K562 (cell line): ENCODE data around the gene DMXL1. TPM values are rescaled to one million over a fixed set of nuclear protein-coding genes. Genes with fewer than 3 reads are reported as not detected.

Experiments used
- ATAC-seq: fragments of 200-7000 bp; cut with Tn5 transposase; 3 replicates; pipeline ENCODE4 v1.9.1; 2020; ENCODE audit warnings: moderate library complexity
- BruUV-seq: library from RNA; stranded (reverse); fragments of 400-500 nt; replicated peaks from 2 replicates; lab custom pipeline; 2021; lab: Mats Ljungman, UMichigan
- CTCF ChIA-PET: fragments of 300-600 bp; formaldehyde crosslinking; extraction: SDS; loops from one replicate; lab custom pipeline; 2021; ENCODE audit warnings: low intra/inter-chr PET ratio; lab: Yijun Ruan, JAX
- POLR2A ChIA-PET: fragments of 300-600, 350-650 bp; sonication (Branson Sonifier 250); formaldehyde crosslinking; extraction: SDS; loops from one replicate; lab custom pipeline; 2021; ENCODE audit warnings: antibody characterized with exemption, inconsistent platforms; lab: Yijun Ruan, JAX
- DNase-seq, 4 experiments: peaks; one replicate each; pipeline versions ENCODE4 v3.0.0 to v3.0.0-alpha.2; 2011 to 2018; ENCODE audit warnings: low spot score in 3 of 4, mixed read lengths in 3 of 4; ENCODE audit errors: extremely low read depth in 1 of 4
- FAIRE-seq: peaks from 2 replicates; lab custom pipeline; 2011; peaks lifted over from hg19 to GRCh38; lab: Jason Lieb, UNC
- H2AFZ ChIP-seq: 2 replicates; pipeline ENCODE4 v1.6.0; 2011; ENCODE audit warnings: low read depth, low read length, control low read depth, inconsistent platforms
- H3K27ac ChIP-seq: fragments of 200-600 bp; 3 replicates; pipeline ENCODE4 v1.8.0; 2011; ENCODE audit warnings: low read depth, mild to moderate bottlenecking, control low read depth, inconsistent platforms, low read length, moderate library complexity, mixed read lengths; ENCODE audit errors: extremely low read depth
- H3K27me3 ChIP-seq, 2 experiments: fragments of 300-600 bp in 1 of 2; 2 replicates in 1 of 2; 3 replicates in 1 of 2; pipeline versions ENCODE4 v1.6.0 to v1.8.0; 2011; ENCODE audit warnings: inconsistent platforms in 2 of 2, low read length in 2 of 2, mild to moderate bottlenecking in 1 of 2, mixed read lengths in 1 of 2, moderate library complexity in 1 of 2; ENCODE audit not compliant: control insufficient read depth in 2 of 2, insufficient read depth in 2 of 2
- H3K36me3 ChIP-seq: fragments of 300-600 bp; 3 replicates; pipeline ENCODE4 v1.8.0; 2011; ENCODE audit warnings: mild to moderate bottlenecking, low read length, inconsistent platforms; ENCODE audit not compliant: control insufficient read depth, insufficient read depth
- H3K4me1 ChIP-seq, 2 experiments: fragments of 200-600 bp in 1 of 2; replicated peaks in 1 of 2; 2 replicates in 1 of 2; 3 replicates in 1 of 2; pipeline versions ENCODE4 v1.5.1 to v1.8.0; 2011; ENCODE audit warnings: inconsistent platforms in 2 of 2, low read length in 2 of 2, mild to moderate bottlenecking in 1 of 2, mixed read lengths in 1 of 2, moderate library complexity in 1 of 2; ENCODE audit not compliant: control insufficient read depth in 2 of 2, insufficient read depth in 2 of 2
- H3K4me2 ChIP-seq: 2 replicates; pipeline ENCODE4 v1.6.1; 2011; ENCODE audit warnings: low read length, control low read depth, inconsistent platforms, mixed read lengths; ENCODE audit not compliant: insufficient read depth
- H3K4me3 ChIP-seq: fragments of 200-600 bp; sonication (generic), shearing (Covaris generic); 2 replicates; pipeline ENCODE4 v1.5.1; 2016; ENCODE audit warnings: control low read depth, inconsistent platforms
- H3K79me2 ChIP-seq: fragments of 200-600 bp; 3 replicates; pipeline ENCODE4 v1.8.0; 2011; ENCODE audit warnings: low read length, inconsistent platforms; ENCODE audit not compliant: control insufficient read depth, insufficient read depth
- H3K9ac ChIP-seq, 2 experiments: 2 replicates each; pipeline versions ENCODE4 v1.6.0 to v1.6.1; 2011; ENCODE audit warnings: low read depth in 2 of 2, low read length in 2 of 2, control low read depth in 1 of 2, inconsistent platforms in 1 of 2, mild to moderate bottlenecking in 1 of 2, mixed read lengths in 1 of 2; ENCODE audit not compliant: insufficient read depth in 1 of 2
- H3K9me1 ChIP-seq: one replicate; pipeline ENCODE4 v1.6.0; 2011; ENCODE audit warnings: inconsistent platforms, mild to moderate bottlenecking, low read length, moderate library complexity; ENCODE audit not compliant: control insufficient read depth, insufficient read depth
- H3K9me3 ChIP-seq: replicated peaks from 2 replicates; pipeline ENCODE4 v1.5.1; 2011; ENCODE audit warnings: low read depth, low read length, inconsistent platforms; ENCODE audit not compliant: control insufficient read depth, insufficient read depth
- H4K20me1 ChIP-seq: replicated peaks from 2 replicates; pipeline ENCODE4 v1.6.1; 2011; ENCODE audit warnings: low read length, inconsistent platforms, mixed read lengths; ENCODE audit not compliant: control insufficient read depth, insufficient read depth
- HIVEP1 ChIP-seq: fragments of 250-450 bp; sonication (Bioruptor Pico); IDR thresholded peaks from 2 replicates; pipeline ENCODE4 v1.4.0; 2020; ENCODE audit warnings: mild to moderate bottlenecking
- NR1H2 ChIP-seq: sonication (generic); formaldehyde crosslinking; IDR thresholded peaks from 2 replicates; pipeline ENCODE4 v1.4.0; 2020; ENCODE audit warnings: mild to moderate bottlenecking, missing genetic modification reagents
- PHB ChIP-seq: fragments of 250-450 bp; sonication (Bioruptor Pico); IDR thresholded peaks from 2 replicates; pipeline ENCODE4 v1.5.0; 2021
- POLR2AphosphoS2 ChIP-seq: IDR thresholded peaks from 2 replicates; pipeline ENCODE4 v1.6.1; 2012; ENCODE audit warnings: low read length, improper control_type of control experiment
- POLR2B ChIP-seq: fragments of 450-650 bp; IDR thresholded peaks from 2 replicates; pipeline ENCODE4 v1.6.1; 2018; ENCODE audit warnings: low read depth; ENCODE audit not compliant: partially characterized antibody
- in situ Hi-C: fragments of 300-500 bp; cut with MboI; formaldehyde crosslinking; loops from 4 replicates; pipeline ENCODE4 v1.15.0; 2018; ENCODE audit warnings: inconsistent platforms, mixed read lengths
- intact Hi-C: fragments of 100-400 bp; cut with micrococcal nuclease; formaldehyde crosslinking; loops from 2 replicates; pipeline ENCODE4 v1.14.2; 2022
- polyA plus RNA-seq, 8 experiments: library from polyadenylated mRNA; depleted of rRNA in 4 of 8; stranded (reverse) in 5 of 8; unstranded in 3 of 8; fragments of >200 nt; fragmentation: Nextera tagmentation in 2 of 8; fragmentation: Illumina TruSeq in 1 of 8; extraction: Ambion mirVana in 2 of 8; extraction: Trizol in 1 of 8; gene quantifications; 2 replicates each; pipeline versions ENCODE4 v1.2.1 to v1.2.3, GENCODE V29; 2011 to 2014; ENCODE audit warnings: inconsistent platforms in 1 of 8, missing spikeins in 1 of 8
- total RNA-seq, 7 experiments: library from RNA; depleted of rRNA in 6 of 7; stranded (reverse); fragments of >200 nt in 6 of 7; fragmentation: Illumina TruSeq in 2 of 7; extraction: Trizol in 2 of 7; gene quantifications; 2 replicates each; pipeline versions ENCODE4 v1.2.1 to v1.2.3, GENCODE V29; 2011 to 2021; ENCODE audit warnings: low replicate concordance in 1 of 7
- TF ChIP-seq, protein P1 (sequence below): fragments of 250-450 bp; sonication (Bioruptor Pico); IDR thresholded peaks from 2 replicates; pipeline ENCODE4 v1.5.0; 2020; ENCODE audit warnings: mild to moderate bottlenecking, borderline replicate concordance
- TF ChIP-seq, protein P2 (sequence below): sonication (generic); formaldehyde crosslinking; IDR thresholded peaks from 2 replicates; pipeline ENCODE4 v1.8.1; 2022; ENCODE audit warnings: missing genetic modification reagents
- TF ChIP-seq, protein P3 (sequence below): sonication (generic); formaldehyde crosslinking; IDR thresholded peaks from 2 replicates; pipeline ENCODE4 v1.8.0; 2022; ENCODE audit warnings: missing genetic modification reagents, mild to moderate bottlenecking, borderline replicate concordance

Gene DMXL1
- total and polyA plus RNA-seq, 9 of the 15 experiments (the other 6 are each of a cell fraction or from before 2014, with no cell fraction given) = 8.3 to 40.3 (median 30.6) TPM

DNA sequence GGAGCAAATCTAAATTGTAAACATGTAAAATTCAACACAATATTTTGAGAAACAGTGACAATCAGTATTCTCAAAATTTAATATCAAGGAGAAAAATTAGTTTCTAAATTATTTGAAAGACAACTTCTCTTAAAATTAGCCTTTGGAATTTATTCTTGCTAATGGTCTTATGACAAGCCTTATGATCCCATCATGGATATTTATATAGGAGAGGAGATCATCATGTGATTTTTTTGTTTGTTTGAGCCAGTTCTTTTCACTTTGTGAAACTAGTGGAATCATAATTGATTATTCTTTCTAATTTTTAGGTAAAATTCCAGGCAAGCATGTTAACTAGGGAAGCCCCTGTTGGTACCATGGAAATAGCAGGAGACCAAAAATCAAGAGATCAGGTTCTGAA is 24.7 kb downstream of the DMXL1 start:
- in situ Hi-C loops (no loop called here), intact Hi-C loops (no loop called here)
- H3K4me2 ChIP-seq = no peak overlapping the region
- no peak overlapping the region for H2AFZ ChIP-seq
- peaks cover 63% of the 10 kb centered on the region for H3K79me2 ChIP-seq
- no TSS peak for BruUV-seq
- ChIA-PET POLR2A (no interaction called here), CTCF (no interaction called here)
- H3K4me3 ChIP-seq = no peak overlapping the region
- no peak overlapping the region for H3K27ac ChIP-seq
- H3K27me3 ChIP-seq = no peaks in the 10 kb centered on the region
- no peaks in the 10 kb centered on the region for H3K4me1 ChIP-seq
- no peak for DNase-seq
- H3K9ac ChIP-seq = no peak overlapping the region
- H3K36me3 ChIP-seq = peaks cover 18% of the 10 kb centered on the region; the same call in 1 of the 3 replicates
- no peak for FAIRE-seq
- H3K9me1 ChIP-seq = no peaks in the 10 kb centered on the region
- no peaks in the 10 kb centered on the region for H3K9me3 ChIP-seq
- no peak for ATAC-seq
- H4K20me1 ChIP-seq = no peaks in the 10 kb centered on the region; the same call in 1 of the 2 replicates
- TF ChIP-seq, protein P1, sequence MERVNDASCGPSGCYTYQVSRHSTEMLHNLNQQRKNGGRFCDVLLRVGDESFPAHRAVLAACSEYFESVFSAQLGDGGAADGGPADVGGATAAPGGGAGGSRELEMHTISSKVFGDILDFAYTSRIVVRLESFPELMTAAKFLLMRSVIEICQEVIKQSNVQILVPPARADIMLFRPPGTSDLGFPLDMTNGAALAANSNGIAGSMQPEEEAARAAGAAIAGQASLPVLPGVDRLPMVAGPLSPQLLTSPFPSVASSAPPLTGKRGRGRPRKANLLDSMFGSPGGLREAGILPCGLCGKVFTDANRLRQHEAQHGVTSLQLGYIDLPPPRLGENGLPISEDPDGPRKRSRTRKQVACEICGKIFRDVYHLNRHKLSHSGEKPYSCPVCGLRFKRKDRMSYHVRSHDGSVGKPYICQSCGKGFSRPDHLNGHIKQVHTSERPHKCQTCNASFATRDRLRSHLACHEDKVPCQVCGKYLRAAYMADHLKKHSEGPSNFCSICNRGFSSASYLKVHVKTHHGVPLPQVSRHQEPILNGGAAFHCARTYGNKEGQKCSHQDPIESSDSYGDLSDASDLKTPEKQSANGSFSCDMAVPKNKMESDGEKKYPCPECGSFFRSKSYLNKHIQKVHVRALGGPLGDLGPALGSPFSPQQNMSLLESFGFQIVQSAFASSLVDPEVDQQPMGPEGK (CRISPR knock-in tag) = no peak
- TF ChIP-seq POLR2B (no peak), POLR2AphosphoS2 (no peak), PHB (CRISPR knock-in tag) (no peak), HIVEP1 (CRISPR knock-in tag) (no peak), NR1H2 (no peak)
- TF ChIP-seq, protein P2, sequence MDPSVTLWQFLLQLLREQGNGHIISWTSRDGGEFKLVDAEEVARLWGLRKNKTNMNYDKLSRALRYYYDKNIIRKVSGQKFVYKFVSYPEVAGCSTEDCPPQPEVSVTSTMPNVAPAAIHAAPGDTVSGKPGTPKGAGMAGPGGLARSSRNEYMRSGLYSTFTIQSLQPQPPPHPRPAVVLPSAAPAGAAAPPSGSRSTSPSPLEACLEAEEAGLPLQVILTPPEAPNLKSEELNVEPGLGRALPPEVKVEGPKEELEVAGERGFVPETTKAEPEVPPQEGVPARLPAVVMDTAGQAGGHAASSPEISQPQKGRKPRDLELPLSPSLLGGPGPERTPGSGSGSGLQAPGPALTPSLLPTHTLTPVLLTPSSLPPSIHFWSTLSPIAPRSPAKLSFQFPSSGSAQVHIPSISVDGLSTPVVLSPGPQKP (CRISPR knock-in tag) = no peak
- TF ChIP-seq, protein P3, sequence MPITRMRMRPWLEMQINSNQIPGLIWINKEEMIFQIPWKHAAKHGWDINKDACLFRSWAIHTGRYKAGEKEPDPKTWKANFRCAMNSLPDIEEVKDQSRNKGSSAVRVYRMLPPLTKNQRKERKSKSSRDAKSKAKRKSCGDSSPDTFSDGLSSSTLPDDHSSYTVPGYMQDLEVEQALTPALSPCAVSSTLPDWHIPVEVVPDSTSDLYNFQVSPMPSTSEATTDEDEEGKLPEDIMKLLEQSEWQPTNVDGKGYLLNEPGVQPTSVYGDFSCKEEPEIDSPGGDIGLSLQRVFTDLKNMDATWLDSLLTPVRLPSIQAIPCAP (CRISPR knock-in tag) = no peak
